ENCODE data around the gene TOMM22.

DNA sequence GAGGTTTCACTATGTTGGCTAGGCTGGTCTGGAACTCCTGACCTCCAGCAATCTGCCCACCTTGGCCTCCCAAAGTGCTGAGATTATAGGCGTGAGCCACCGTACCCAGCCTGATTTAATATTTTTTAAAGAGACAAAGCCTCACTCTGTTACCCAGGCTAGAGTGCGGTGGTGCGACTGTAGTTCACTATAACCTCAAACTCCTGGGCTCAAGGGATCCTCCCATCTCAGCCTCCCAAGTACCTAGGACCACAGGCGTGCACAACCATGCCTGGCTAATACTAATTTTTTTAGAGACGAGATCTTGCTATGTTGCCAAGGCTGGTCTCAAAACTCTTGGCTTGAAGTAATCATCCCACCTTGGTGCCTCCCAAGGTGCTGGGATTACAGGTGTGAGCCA lies 37.4 kb downstream of the TOMM22 start:
- no peak for TF ChIP-seq CTCF (IDR thresholded peaks at IDR 0.05; ENCODE audit: low read depth, low read length)
- no peak for TF ChIP-seq POLR2A (IDR thresholded peaks at IDR 0.05; ENCODE audit: extremely low read depth, insufficient read length)
- no peak for TF ChIP-seq MAX (IDR thresholded peaks at IDR 0.05; ENCODE audit: low read depth, low read length)
- TF ChIP-seq MYC (IDR thresholded peaks at IDR 0.05; ENCODE audit: low read depth, low read length), result no peak
